ENCODE results near the gene LRRC8C.

DNA sequence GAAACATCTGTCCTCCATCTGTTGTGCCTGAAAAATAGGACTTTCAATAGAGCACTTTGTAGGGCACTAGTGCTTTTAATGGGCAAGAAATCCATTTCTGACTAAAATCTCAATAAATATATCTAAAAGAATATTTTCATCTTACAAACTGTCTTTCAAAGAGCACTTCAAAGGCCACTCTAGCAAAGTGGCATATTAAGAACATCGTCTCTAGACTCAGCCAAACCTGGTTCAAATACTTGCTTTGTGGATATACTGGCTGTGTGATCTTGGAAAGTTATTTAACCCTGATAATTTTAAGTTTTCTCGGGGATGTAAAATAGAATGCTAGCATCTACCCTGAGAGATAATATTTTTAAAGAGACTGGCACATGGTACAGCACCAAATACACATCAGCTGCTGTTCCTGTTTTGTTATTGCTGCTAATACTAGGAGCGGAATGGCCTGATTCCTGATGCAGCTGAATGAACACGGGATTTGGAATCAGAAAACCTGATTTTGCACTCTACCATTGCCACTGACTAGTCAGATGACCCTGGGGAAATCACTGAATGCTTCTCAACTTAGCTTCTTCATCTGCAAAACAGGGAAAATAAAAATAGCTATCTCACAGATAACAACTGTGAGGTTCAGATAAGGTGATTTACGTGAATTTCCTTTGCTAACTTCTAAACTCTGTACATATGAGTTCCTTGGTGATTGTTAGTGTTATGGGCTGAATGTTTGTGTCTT, 25.2 kb upstream of the LRRC8C start:
- TF ChIP-seq ATF2 (IDR thresholded peaks at IDR 0.05; ENCODE audit: low read length) (no peak), CTCF (IDR thresholded peaks at IDR 0.05 in 2 of 3, conservative IDR thresholded peaks at IDR 0.05 in 1 of 3; ENCODE audit: control insufficient read depth in 2 of 3, extremely low read depth in 1 of 3, insufficient read depth in 1 of 3, low read depth in 3 of 3, low read length in 3 of 3) (no peak), POLR2A (IDR thresholded peaks at IDR 0.05; ENCODE audit: low read depth, low read length) (no peak), SREBF2 (IDR thresholded peaks at IDR 0.05; ENCODE audit: low read length) (no peak), GATAD2B (conservative IDR thresholded peaks at IDR 0.05; ENCODE audit: low read depth) (no peak), ZNF384 (IDR thresholded peaks at IDR 0.05; ENCODE audit: borderline replicate concordance, low read depth, low read length) (no peak), CREB1 (IDR thresholded peaks at IDR 0.05; ENCODE audit: low read depth) (no peak), EZH2 (IDR thresholded peaks at IDR 0.05; ENCODE audit: borderline replicate concordance, control insufficient read depth, low read depth, low read length) (no peak), CREM (IDR thresholded peaks at IDR 0.05; ENCODE audit: low read depth) (no peak), ATF3 (IDR thresholded peaks at IDR 0.05; ENCODE audit: borderline replicate concordance, extremely low read depth, low read depth, low read length) (no peak), POLR2AphosphoS5 (IDR thresholded peaks at IDR 0.05; ENCODE audit: low read length) (no peak), RBBP5 (conservative IDR thresholded peaks at IDR 0.05) (no peak), NKRF (conservative IDR thresholded peaks at IDR 0.05) (no peak)
